ENCODE results near the gene RRAS. TPM values are rescaled to one million over a fixed set of nuclear protein-coding genes. Genes with fewer than 3 reads are reported as not detected.

Gene RRAS
- total RNA-seq, 1 donor from 2014 or later = 67.7 TPM

DNA sequence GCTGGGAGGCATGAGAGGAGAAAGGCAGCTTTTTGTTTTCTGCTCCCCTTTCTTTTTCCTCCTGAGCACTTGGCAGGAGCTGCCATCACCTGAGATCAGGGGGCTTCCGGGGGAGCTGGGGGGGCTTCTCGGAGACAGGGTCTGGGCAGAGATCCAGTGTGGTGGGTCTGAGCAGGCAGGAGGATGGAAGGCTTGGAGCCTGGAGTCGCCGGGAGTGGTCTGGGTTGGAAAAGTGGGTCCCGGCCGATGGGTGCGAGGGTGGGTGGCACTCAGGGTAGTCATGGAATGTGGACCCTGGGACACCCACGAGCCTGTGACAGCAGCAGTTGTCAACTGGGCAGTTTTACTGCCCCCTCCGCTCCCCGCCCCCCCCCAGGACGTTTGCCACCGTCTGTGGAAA lies 47.2 kb upstream of the RRAS start:
- Mint-ChIP-seq H3K27ac (ENCODE audit: unreplicated experiment) (no peak overlapping the region), H3K4me1 (ENCODE audit: unreplicated experiment) (peaks cover 26% of the 10 kb centered on the region), H3K27me3 (ENCODE audit: unreplicated experiment) (no peaks in the 10 kb centered on the region), H3K36me3 (ENCODE audit: unreplicated experiment) (peaks cover 19% of the 10 kb centered on the region), H3K9me3 (ENCODE audit: unreplicated experiment) (no peaks in the 10 kb centered on the region), H3K4me3 (ENCODE audit: unreplicated experiment) (no peak overlapping the region)
- no peak for DNase-seq (ENCODE audit: extremely low spot score, unreplicated experiment)
- TF ChIP-seq, protein P1, sequence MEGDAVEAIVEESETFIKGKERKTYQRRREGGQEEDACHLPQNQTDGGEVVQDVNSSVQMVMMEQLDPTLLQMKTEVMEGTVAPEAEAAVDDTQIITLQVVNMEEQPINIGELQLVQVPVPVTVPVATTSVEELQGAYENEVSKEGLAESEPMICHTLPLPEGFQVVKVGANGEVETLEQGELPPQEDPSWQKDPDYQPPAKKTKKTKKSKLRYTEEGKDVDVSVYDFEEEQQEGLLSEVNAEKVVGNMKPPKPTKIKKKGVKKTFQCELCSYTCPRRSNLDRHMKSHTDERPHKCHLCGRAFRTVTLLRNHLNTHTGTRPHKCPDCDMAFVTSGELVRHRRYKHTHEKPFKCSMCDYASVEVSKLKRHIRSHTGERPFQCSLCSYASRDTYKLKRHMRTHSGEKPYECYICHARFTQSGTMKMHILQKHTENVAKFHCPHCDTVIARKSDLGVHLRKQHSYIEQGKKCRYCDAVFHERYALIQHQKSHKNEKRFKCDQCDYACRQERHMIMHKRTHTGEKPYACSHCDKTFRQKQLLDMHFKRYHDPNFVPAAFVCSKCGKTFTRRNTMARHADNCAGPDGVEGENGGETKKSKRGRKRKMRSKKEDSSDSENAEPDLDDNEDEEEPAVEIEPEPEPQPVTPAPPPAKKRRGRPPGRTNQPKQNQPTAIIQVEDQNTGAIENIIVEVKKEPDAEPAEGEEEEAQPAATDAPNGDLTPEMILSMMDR (IDR thresholded peaks at IDR 0.05) = no peak

DNA sequence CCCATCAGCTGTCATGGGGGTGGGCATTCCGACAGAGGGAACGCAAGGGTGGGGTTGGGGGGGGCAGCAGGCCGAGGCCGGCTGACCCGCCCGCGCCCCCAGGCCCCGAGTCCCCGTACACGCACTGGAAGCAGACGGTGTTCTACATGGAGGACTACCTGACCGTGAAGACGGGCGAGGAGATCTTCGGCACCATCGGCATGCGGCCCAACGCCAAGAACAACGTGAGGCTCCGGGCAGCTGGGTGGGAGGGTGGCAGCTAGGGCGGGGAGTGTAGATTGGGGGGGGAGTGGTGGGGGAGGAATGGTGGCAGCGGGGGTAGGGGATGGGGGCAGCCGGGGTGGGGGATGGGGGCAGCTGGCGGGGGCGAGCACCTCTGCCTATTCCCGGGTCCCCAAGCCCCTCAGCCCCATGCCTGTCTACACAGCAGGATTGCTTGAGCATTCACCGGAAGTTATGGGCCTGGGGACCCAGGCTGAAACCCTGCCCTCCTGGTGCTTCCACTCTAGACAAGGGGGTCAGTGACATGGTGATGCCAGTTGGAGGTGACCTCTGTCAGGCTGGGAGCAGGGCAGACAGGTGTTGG lies 46.7 kb upstream of the RRAS start:
- H3K4me3 Mint-ChIP-seq (ENCODE audit: unreplicated experiment) = no peak overlapping the region
- H3K9me3 Mint-ChIP-seq (ENCODE audit: unreplicated experiment) = no peaks in the 10 kb centered on the region
- peaks cover 23% of the 10 kb centered on the region for H3K4me1 Mint-ChIP-seq (ENCODE audit: unreplicated experiment)
- no peak for DNase-seq (ENCODE audit: extremely low spot score, unreplicated experiment)
- no peaks in the 10 kb centered on the region for H3K27me3 Mint-ChIP-seq (ENCODE audit: unreplicated experiment)
- H3K27ac Mint-ChIP-seq (ENCODE audit: unreplicated experiment) = no peak overlapping the region
- TF ChIP-seq, protein P1 (IDR thresholded peaks at IDR 0.05) = no peak
- H3K36me3 Mint-ChIP-seq (ENCODE audit: unreplicated experiment) = peaks cover 19% of the 10 kb centered on the region

DNA sequence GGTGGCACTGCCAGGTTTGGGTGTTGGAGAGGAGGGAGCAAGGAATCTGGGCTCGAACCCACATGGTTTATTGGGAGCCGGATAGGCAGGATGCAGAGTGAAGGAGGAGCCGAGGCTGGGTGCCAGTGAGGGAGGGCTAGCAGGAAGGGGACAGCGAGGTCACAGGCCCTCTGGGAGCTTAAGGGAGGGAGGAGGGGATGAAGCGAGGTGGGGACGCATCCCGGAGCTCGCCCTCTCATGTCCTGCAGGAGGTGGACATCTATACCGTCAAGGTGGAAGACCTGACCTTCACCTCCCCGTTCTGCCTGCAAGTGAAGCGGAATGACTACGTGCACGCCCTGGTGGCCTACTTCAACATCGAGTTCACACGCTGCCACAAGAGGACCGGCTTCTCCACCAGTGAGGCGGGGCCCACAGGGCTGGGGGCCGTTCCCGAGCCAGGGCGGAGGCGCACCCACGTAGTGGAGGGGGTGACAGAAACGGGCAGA lies 45.9 kb upstream of the RRAS start:
- no peak overlapping the region for H3K27ac Mint-ChIP-seq (ENCODE audit: unreplicated experiment)
- no peaks in the 10 kb centered on the region for H3K9me3 Mint-ChIP-seq (ENCODE audit: unreplicated experiment)
- TF ChIP-seq, protein P1 (IDR thresholded peaks at IDR 0.05) = no peak
- H3K4me1 Mint-ChIP-seq (ENCODE audit: unreplicated experiment) = peaks cover 17% of the 10 kb centered on the region
- H3K4me3 Mint-ChIP-seq (ENCODE audit: unreplicated experiment) = no peak overlapping the region
- H3K36me3 Mint-ChIP-seq (ENCODE audit: unreplicated experiment) = peaks cover 19% of the 10 kb centered on the region
- H3K27me3 Mint-ChIP-seq (ENCODE audit: unreplicated experiment) = no peaks in the 10 kb centered on the region
- DNase-seq (ENCODE audit: extremely low spot score, unreplicated experiment) = no peak

DNA sequence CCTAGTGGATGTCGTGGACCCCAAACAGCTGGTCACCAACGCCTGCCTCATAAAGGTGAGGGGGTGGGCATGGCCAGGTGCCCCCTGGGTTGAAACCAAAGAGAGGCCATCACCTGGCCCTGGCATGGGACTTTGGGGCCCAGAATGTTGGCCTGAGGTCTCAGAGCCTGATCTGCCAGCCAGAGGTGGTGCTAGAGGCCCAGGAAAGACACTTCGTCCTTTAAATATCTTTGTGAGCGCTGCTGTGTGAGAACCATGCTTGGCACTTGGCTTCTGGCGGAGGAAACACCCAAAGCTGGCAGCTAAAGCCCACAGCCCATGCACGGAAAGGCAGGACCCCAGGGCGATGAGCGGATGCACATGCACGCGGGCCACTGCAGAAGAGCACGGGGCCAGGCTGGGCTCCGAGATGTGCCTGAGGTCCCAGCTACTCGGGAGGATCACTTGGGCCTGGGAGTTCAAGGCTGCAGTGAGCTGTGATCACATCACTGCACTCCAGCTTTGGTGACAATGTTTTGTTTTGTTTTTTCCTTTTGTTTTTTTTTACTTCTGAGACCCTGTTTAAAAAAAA lies 45.1 kb upstream of the RRAS start:
- H3K36me3 Mint-ChIP-seq (ENCODE audit: unreplicated experiment) = peaks cover 19% of the 10 kb centered on the region
- H3K4me1 Mint-ChIP-seq (ENCODE audit: unreplicated experiment) = peaks cover 17% of the 10 kb centered on the region
- H3K9me3 Mint-ChIP-seq (ENCODE audit: unreplicated experiment) = no peaks in the 10 kb centered on the region
- DNase-seq (ENCODE audit: extremely low spot score, unreplicated experiment) = no peak
- H3K27me3 Mint-ChIP-seq (ENCODE audit: unreplicated experiment) = no peaks in the 10 kb centered on the region
- no peak overlapping the region for H3K4me3 Mint-ChIP-seq (ENCODE audit: unreplicated experiment)
- TF ChIP-seq, protein P1 (IDR thresholded peaks at IDR 0.05) = no peak
- no peak overlapping the region for H3K27ac Mint-ChIP-seq (ENCODE audit: unreplicated experiment)

DNA sequence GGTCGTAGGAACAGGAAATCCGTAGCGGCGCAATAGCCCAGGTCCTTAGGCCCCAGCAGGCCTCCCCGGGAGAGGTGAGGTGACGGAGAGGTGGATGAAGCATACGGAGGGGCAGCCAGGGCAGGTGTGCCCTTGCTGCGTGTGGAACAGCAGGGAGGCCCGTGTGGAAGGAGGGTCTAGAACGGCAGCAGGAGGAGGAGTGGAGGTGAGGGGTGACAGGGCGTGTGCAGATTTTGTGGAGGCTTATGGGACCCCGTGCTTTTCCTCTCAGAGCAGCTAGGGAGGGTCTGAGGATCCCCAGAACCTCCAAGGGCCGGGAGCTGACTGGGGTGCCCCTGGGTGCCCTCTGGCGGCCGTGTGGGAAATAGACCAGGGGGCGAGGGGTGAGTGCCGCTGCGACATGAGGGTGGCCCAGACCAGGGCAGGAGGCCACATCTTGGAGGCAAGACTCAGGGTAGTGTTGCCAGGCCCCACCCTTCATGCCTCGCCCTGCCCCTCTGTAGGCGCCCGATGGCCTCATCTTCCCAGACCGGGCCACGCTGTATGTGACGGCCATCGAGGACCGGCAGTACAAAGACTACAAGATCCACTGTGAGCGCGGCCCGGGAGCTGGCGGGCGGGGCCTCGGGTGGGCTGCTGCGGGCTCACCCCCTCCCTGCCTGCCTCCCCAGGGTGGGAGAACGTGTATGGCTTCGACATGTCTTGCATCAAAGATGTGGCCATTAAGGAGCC lies 44.5 kb upstream of the RRAS start:
- TF ChIP-seq, protein P1 (IDR thresholded peaks at IDR 0.05) = peak; percentile 30
- no peaks in the 10 kb centered on the region for H3K9me3 Mint-ChIP-seq (ENCODE audit: unreplicated experiment)
- H3K27me3 Mint-ChIP-seq (ENCODE audit: unreplicated experiment) = no peaks in the 10 kb centered on the region
- H3K27ac Mint-ChIP-seq (ENCODE audit: unreplicated experiment) = no peak overlapping the region
- no peak for DNase-seq (ENCODE audit: extremely low spot score, unreplicated experiment)
- peaks cover 18% of the 10 kb centered on the region for H3K4me1 Mint-ChIP-seq (ENCODE audit: unreplicated experiment)
- H3K36me3 Mint-ChIP-seq (ENCODE audit: unreplicated experiment) = peaks cover 19% of the 10 kb centered on the region
- H3K4me3 Mint-ChIP-seq (ENCODE audit: unreplicated experiment) = no peak overlapping the region
